Mesendoderm (in vitro differentiated cells): ENCODE measurements around the gene TYW1.
"Not testable (repeated sequence)": the region's sequence is repeated elsewhere in the genome, so short reads cannot be mapped to it uniquely, and the experiment has no call there.

Experiments
- DNase-seq: peaks from one replicate; pipeline ENCODE4 v3.0.0; 2013
- H2AK5ac ChIP-seq: 2 replicates; pipeline ENCODE4 v1.6.1; 2013; ENCODE audit warnings: low read length, inconsistent platforms
- H2BK120ac ChIP-seq: 2 replicates; pipeline ENCODE4 v1.6.1; 2013; ENCODE audit warnings: low read depth, mild to moderate bottlenecking, low read length, moderate library complexity, mixed read lengths
- H2BK15ac ChIP-seq: replicated peaks from 2 replicates; pipeline ENCODE4 v1.6.1; 2013; ENCODE audit warnings: low read depth, mild to moderate bottlenecking, moderate library complexity
- H2BK5ac ChIP-seq: 2 replicates; pipeline ENCODE4 v1.6.1; 2013; ENCODE audit warnings: low read length, inconsistent platforms
- H3K18ac ChIP-seq: 2 replicates; pipeline ENCODE4 v1.6.1; 2013; ENCODE audit warnings: mild to moderate bottlenecking, low read length, mixed read lengths
- H3K23ac ChIP-seq: one replicate; pipeline ENCODE4 v1.6.1; 2013; ENCODE audit warnings: low read length
- H3K27ac ChIP-seq: 2 replicates; pipeline ENCODE4 v1.5.1; 2013; ENCODE audit warnings: low read depth, mild to moderate bottlenecking, inconsistent platforms, low read length, moderate library complexity
- H3K27me3 ChIP-seq: 2 replicates; pipeline ENCODE4 v1.6.1; 2013; ENCODE audit warnings: low read length, control low read depth, mild to moderate bottlenecking, inconsistent platforms; ENCODE audit not compliant: insufficient read depth, poor library complexity
- H3K36me3 ChIP-seq: 2 replicates; pipeline ENCODE4 v1.6.1; 2013; ENCODE audit warnings: low read length, inconsistent platforms; ENCODE audit not compliant: control insufficient read depth, insufficient read depth
- H3K4ac ChIP-seq: one replicate; pipeline ENCODE4 v1.6.1; 2013; ENCODE audit warnings: low read depth, mild to moderate bottlenecking, low read length, moderate library complexity
- H3K4me1 ChIP-seq: 2 replicates; pipeline ENCODE4 v1.6.1; 2013; ENCODE audit warnings: low read depth, low read length, inconsistent platforms; ENCODE audit not compliant: control insufficient read depth
- H3K4me2 ChIP-seq: 2 replicates; pipeline ENCODE4 v1.6.1; 2013; ENCODE audit warnings: low read length
- H3K4me3 ChIP-seq: 2 replicates; pipeline ENCODE4 v1.5.1; 2013; ENCODE audit warnings: mild to moderate bottlenecking, low read length
- H3K56ac ChIP-seq: one replicate; pipeline ENCODE4 v1.6.1; 2013; ENCODE audit warnings: low read length
- H3K79me1 ChIP-seq: 2 replicates; pipeline ENCODE4 v1.6.1; 2013; ENCODE audit warnings: low read length, inconsistent platforms
- H3K79me2 ChIP-seq: 2 replicates; pipeline ENCODE4 v1.6.1; 2013; ENCODE audit warnings: mild to moderate bottlenecking, low read length; ENCODE audit not compliant: control insufficient read depth, insufficient read depth
- H3K9ac ChIP-seq: 2 replicates; pipeline ENCODE4 v1.6.1; 2013; ENCODE audit warnings: low read length, inconsistent platforms
- H4K5ac ChIP-seq: one replicate; pipeline ENCODE4 v1.6.1; 2013; ENCODE audit warnings: low read length
- H4K8ac ChIP-seq: one replicate; pipeline ENCODE4 v1.6.1; 2013; ENCODE audit warnings: low read depth, mild to moderate bottlenecking, control low read depth, low read length, moderate library complexity
- WGBS: extraction: QIAGEN DNeasy Blood & Tissue Kit; methylation state at CpG from one replicate; pipeline ENCODE4 v1.1.7; 2013; ENCODE audit warnings: low lambda C conversion rate, missing lambda C conversion rate; ENCODE audit not compliant: insufficient coverage; ENCODE audit errors: extremely low coverage; 5-methylcytosine and 5-hydroxymethylcytosine counted together

Gene TYW1

GRCh38 chr7:67031685-67032084, 35.1 kb downstream of the TYW1 start:
- not testable (repeated sequence) for H2BK120ac ChIP-seq, H3K23ac ChIP-seq, H3K18ac ChIP-seq, H2BK5ac ChIP-seq, H2BK15ac ChIP-seq, H3K4me2 ChIP-seq, H4K5ac ChIP-seq, H3K9ac ChIP-seq, H3K27ac ChIP-seq, H4K8ac ChIP-seq, DNase-seq, H3K4me1 ChIP-seq, H3K4me3 ChIP-seq, H3K4ac ChIP-seq, H3K56ac ChIP-seq, H2AK5ac ChIP-seq, H3K27me3 ChIP-seq, H3K79me1 ChIP-seq, H3K79me2 ChIP-seq, H3K36me3 ChIP-seq
- WGBS, result no CpG with 5 or more reads among the region's 2 CpGs

DNA sequence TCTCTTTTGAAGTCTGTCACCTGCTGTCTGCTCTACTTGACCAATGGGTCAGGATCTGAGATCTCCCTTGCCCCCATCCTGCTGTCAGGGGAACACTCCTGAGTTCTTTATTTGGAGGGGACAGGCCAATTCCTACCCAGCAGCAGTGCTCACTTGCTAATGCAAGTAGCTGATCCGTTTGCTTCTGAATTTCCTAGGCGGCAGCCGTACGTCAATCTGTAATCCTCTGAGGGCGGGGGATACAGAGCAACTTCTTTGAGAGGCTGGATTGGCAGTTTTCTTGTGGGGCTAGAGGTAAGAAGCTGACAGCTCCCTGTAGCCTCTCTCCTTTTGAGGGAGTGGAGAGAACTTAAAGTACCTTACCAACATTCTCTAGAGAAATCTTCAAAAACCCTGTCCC, 36.6 kb downstream of the TYW1 start:
- Histone ChIP-seq H2BK120ac (no peak overlapping the region), H4K8ac (no peak overlapping the region), H3K27ac (no peak overlapping the region), H3K4ac (no peak overlapping the region), H2BK5ac (no peak overlapping the region), H3K4me1 (no peaks in the 10 kb centered on the region), H4K5ac (no peak overlapping the region), H3K79me2 (no peaks in the 10 kb centered on the region), H3K23ac (no peak overlapping the region), H3K18ac (no peak overlapping the region), H3K56ac (no peak overlapping the region), H3K27me3 (no peaks in the 10 kb centered on the region), H3K36me3 (no peaks in the 10 kb centered on the region), H2AK5ac (no peak overlapping the region), H3K4me2 (no peak overlapping the region), H2BK15ac (no peak overlapping the region), H3K79me1 (no peaks in the 10 kb centered on the region), H3K4me3 (no peak overlapping the region), H3K9ac (no peak overlapping the region)
- no CpG with 5 or more reads among the region's 5 CpGs for WGBS
- no peak for DNase-seq

- H3K36me3 ChIP-seq, H3K56ac ChIP-seq, H4K8ac ChIP-seq, H2BK120ac ChIP-seq, H3K4me2 ChIP-seq, H2BK15ac ChIP-seq, H3K27ac ChIP-seq, H3K79me1 ChIP-seq, H3K18ac ChIP-seq, H3K4me1 ChIP-seq, H3K79me2 ChIP-seq, H2BK5ac ChIP-seq, H3K9ac ChIP-seq, H2AK5ac ChIP-seq, H4K5ac ChIP-seq, H3K4me3 ChIP-seq, H3K27me3 ChIP-seq, H3K23ac ChIP-seq, DNase-seq, H3K4ac ChIP-seq: not testable (repeated sequence)
- WGBS, result no CpG with 5 or more reads among the region's 10 CpGs
Measured at GRCh38 chr7:67036432-67037395, 40.1 kb downstream of the TYW1 start.

DNA sequence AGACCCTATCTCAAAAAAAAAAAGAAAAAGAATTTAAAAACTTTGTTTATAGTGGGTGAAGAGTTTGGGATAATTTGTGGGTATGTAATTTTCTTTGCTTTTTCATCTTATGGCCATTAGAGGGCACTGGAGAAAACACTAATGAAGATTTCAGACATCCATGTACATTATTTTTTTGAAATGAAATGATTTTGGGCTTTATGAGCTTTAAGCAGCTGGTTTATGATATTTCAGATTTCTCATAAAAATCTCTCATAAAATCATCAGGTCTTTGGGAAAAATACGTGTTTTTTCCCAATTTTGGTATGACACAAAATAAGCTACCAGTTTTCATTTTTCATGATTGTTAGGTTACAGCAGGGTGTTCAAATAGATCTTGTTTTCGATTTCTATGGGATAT, 44.2 kb downstream of the TYW1 start:
- not testable (repeated sequence) for H3K36me3 ChIP-seq, H3K79me2 ChIP-seq, H4K5ac ChIP-seq, H3K23ac ChIP-seq, H2BK120ac ChIP-seq, H2AK5ac ChIP-seq, H3K4me3 ChIP-seq, H3K4me2 ChIP-seq, H2BK5ac ChIP-seq, H3K79me1 ChIP-seq, H2BK15ac ChIP-seq, H3K9ac ChIP-seq, DNase-seq, H3K27ac ChIP-seq, H3K4me1 ChIP-seq, H3K56ac ChIP-seq, H4K8ac ChIP-seq, H3K18ac ChIP-seq, H3K4ac ChIP-seq, H3K27me3 ChIP-seq
- WGBS, result no CpG with 5 or more reads among the region's 2 CpGs

DNA sequence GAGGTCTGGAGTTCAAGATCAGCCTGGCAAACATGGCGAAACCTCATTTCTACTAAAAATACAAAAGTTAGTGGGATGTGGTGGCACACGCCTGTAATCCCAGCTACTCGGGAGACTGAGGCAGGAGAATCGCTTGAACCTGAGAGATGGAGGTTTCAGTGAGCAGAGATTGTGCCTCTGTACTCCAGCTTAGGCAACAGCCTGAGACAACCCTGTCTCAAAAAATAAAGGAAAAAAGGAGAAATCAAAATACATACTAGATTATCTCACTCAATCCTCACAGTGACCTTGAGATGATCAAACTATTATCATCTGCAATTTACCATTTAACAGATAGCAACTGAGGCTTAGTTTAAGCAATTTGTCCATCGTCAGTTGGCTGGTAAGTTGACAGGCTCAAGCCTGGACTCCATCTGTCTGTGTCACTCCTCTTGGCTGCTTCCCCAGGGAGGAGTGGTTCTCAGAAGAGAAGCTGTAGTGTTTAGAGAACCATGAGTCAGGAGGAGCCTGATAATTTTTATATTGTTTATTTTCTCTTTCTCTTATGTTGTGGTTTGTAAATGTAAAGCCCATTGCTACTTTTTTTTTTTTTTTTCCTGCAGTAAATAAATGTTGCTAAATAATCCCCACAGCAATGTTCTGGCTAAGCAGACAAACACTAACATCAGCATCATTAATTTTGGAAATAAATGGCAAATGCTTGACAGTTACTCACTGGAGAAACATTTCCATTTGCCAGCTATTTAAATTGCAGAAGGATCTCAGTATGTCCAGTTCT, 46.3 kb downstream of the TYW1 start:
- H3K56ac ChIP-seq, H2BK120ac ChIP-seq, H3K9ac ChIP-seq, H3K79me2 ChIP-seq, H3K4ac ChIP-seq, H3K4me1 ChIP-seq, H2BK15ac ChIP-seq, H2AK5ac ChIP-seq, H3K4me2 ChIP-seq, H3K4me3 ChIP-seq, DNase-seq, H3K27ac ChIP-seq, H3K27me3 ChIP-seq, H2BK5ac ChIP-seq, H4K8ac ChIP-seq, H3K36me3 ChIP-seq, H4K5ac ChIP-seq, H3K18ac ChIP-seq, H3K23ac ChIP-seq, H3K79me1 ChIP-seq: not testable (repeated sequence)
- no CpG with 5 or more reads among the region's 5 CpGs for WGBS
